ENCODE data around the gene VIL1.

- TF ChIP-seq, protein P1, sequence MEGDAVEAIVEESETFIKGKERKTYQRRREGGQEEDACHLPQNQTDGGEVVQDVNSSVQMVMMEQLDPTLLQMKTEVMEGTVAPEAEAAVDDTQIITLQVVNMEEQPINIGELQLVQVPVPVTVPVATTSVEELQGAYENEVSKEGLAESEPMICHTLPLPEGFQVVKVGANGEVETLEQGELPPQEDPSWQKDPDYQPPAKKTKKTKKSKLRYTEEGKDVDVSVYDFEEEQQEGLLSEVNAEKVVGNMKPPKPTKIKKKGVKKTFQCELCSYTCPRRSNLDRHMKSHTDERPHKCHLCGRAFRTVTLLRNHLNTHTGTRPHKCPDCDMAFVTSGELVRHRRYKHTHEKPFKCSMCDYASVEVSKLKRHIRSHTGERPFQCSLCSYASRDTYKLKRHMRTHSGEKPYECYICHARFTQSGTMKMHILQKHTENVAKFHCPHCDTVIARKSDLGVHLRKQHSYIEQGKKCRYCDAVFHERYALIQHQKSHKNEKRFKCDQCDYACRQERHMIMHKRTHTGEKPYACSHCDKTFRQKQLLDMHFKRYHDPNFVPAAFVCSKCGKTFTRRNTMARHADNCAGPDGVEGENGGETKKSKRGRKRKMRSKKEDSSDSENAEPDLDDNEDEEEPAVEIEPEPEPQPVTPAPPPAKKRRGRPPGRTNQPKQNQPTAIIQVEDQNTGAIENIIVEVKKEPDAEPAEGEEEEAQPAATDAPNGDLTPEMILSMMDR (IDR thresholded peaks at IDR 0.05): no peak
- TF ChIP-seq REST (IDR thresholded peaks at IDR 0.05; ENCODE audit: insufficient read depth in 1 of 2, low read depth in 2 of 2, low read length in 1 of 2) (no peak), TCF7L2 (IDR thresholded peaks at IDR 0.05; ENCODE audit: low read depth, low read length) (no peak), POLR2AphosphoS5 (IDR thresholded peaks at IDR 0.05; ENCODE audit: low read depth, low read length) (no peak)
Measured at GRCh38 chr2:218384975-218385374, 33.9 kb upstream of the VIL1 start.
